Upper lobe of right lung (tissue), 1 donor: ENCODE data around the gene C19orf25. TPM values are rescaled to one million over a fixed set of nuclear protein-coding genes. Genes with fewer than 3 reads are reported as not detected.

ENCODE experiments used
- ATAC-seq: fragments of 200-7000 bp; cut with Tn5 transposase; one replicate; pipeline ENCODE4 v1.9.1; 2020; ENCODE audit warnings: mild to moderate bottlenecking, moderate library complexity
- DNase-seq: peaks from one replicate; pipeline ENCODE4 v3.0.0-alpha.2; 2020
- H3K27ac ChIP-seq: fragments of 200-600 bp; one replicate; pipeline ENCODE4 v1.8.0; 2022
- H3K27me3 ChIP-seq: fragments of 200-600 bp; one replicate; pipeline ENCODE4 v1.8.0; 2022; ENCODE audit warnings: mild to moderate bottlenecking
- H3K36me3 ChIP-seq: fragments of 200-600 bp; one replicate; pipeline ENCODE4 v1.8.0; 2022
- H3K4me1 ChIP-seq: fragments of 200-600 bp; one replicate; pipeline ENCODE4 v1.8.0; 2022
- H3K4me3 ChIP-seq: fragments of 200-600 bp; one replicate; pipeline ENCODE4 v1.8.0; 2022; ENCODE audit warnings: mild to moderate bottlenecking
- H3K9me3 ChIP-seq: fragments of 200-600 bp; one replicate; pipeline ENCODE4 v1.8.0; 2022
- intact Hi-C: fragments of 100-400 bp; cut with DNase I; formaldehyde crosslinking; loops from one replicate; pipeline ENCODE4 v1.11.0; 2022
- total RNA-seq: library from RNA; stranded (reverse); fragmentation: NEBNext Ultra II Directional; extraction: Animal tissue kit (Norgen Biotek cat#: 25700); gene quantifications from one replicate; pipeline ENCODE4 v1.2.1, GENCODE V29; 2021
- TF ChIP-seq, protein P1 (sequence below): fragments of 200-600 bp; IDR thresholded peaks from one replicate; pipeline ENCODE4 v1.8.0; 2022; ENCODE audit warnings: antibody characterized with exemption
- donor health status: DM: no; HTN: yes; CAD: no; lungs with severe emphysema.

The C19orf25 gene
- total RNA-seq, 1 donor from 2014 or later = 26.3 TPM

DNA sequence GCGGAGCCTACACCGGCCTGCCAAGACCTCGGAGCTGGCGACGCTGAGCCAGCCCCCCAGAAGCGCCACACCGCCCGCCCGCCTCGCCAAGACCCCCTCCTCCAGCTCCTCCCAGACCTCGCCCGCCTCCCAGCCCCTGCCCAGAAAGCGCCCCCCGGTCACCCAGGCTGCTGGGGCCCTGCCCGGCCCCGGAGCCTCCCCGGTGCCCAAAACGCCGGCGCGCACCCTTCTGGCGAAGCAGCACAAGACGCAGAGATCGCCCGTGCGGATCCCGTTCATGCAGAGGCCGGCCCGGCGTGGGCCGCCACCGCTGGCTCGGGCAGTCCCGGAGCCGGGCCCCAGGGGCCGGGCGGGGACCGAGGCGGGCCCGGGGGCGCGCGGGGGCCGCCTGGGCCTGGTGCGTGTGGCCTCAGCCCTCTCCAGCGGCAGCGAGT, 10.2 kb downstream of the C19orf25 start:
- TF ChIP-seq, protein P1, sequence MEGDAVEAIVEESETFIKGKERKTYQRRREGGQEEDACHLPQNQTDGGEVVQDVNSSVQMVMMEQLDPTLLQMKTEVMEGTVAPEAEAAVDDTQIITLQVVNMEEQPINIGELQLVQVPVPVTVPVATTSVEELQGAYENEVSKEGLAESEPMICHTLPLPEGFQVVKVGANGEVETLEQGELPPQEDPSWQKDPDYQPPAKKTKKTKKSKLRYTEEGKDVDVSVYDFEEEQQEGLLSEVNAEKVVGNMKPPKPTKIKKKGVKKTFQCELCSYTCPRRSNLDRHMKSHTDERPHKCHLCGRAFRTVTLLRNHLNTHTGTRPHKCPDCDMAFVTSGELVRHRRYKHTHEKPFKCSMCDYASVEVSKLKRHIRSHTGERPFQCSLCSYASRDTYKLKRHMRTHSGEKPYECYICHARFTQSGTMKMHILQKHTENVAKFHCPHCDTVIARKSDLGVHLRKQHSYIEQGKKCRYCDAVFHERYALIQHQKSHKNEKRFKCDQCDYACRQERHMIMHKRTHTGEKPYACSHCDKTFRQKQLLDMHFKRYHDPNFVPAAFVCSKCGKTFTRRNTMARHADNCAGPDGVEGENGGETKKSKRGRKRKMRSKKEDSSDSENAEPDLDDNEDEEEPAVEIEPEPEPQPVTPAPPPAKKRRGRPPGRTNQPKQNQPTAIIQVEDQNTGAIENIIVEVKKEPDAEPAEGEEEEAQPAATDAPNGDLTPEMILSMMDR = no peak
- intact Hi-C loops = no loop called here
- no peaks in the 10 kb centered on the region for H3K36me3 ChIP-seq
- peaks cover 83% of the 10 kb centered on the region for H3K27me3 ChIP-seq
- no peak overlapping the region for H3K27ac ChIP-seq
- H3K4me1 ChIP-seq = peaks cover 36% of the 10 kb centered on the region
- H3K4me3 ChIP-seq = no peak overlapping the region
- ATAC-seq = no peak
- DNase-seq = no peak
- no peaks in the 10 kb centered on the region for H3K9me3 ChIP-seq

DNA sequence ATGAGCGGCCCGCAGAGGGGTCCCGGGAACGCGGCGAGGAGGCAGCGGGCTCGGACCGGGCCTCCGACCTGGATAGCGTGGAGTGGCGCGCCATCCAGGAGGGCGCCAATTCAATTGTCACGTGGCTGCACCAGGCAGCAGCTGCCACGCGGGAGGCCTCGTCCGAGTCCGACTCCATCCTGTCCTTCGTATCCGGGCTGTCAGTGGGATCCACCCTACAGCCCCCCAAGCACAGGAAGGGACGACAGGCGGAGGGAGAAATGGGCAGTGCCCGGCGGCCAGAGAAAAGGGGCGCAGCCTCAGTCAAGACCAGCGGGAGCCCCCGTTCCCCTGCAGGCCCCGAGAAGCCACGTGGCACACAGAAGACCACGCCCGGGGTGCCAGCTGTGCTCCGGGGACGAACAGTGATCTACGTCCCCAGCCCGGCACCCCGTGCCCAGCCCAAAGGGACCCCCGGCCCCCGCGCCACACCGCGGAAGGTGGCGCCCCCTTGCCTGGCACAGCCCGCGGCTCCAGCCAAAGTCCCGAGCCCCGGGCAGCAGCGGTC, 10.7 kb downstream of the C19orf25 start:
- ATAC-seq = no peak
- Histone ChIP-seq H3K27ac (no peak overlapping the region), H3K4me1 (peaks cover 36% of the 10 kb centered on the region), H3K9me3 (no peaks in the 10 kb centered on the region), H3K36me3 (no peaks in the 10 kb centered on the region), H3K4me3 (no peak overlapping the region), H3K27me3 (peaks cover 78% of the 10 kb centered on the region)
- no peak for DNase-seq
- TF ChIP-seq, protein P1 = no peak
- intact Hi-C loops = no loop called here

- H3K4me3 ChIP-seq = no peak overlapping the region
- TF ChIP-seq, protein P1 = no peak
- no peak overlapping the region for H3K27ac ChIP-seq
- H3K27me3 ChIP-seq = peaks cover 71% of the 10 kb centered on the region
- H3K4me1 ChIP-seq = peaks cover 36% of the 10 kb centered on the region
- DNase-seq (no peak), ATAC-seq (no peak)
- no peaks in the 10 kb centered on the region for H3K9me3 ChIP-seq
- H3K36me3 ChIP-seq = no peaks in the 10 kb centered on the region
- intact Hi-C loops = no loop called here
These were observed 11.3 kb downstream of the C19orf25 start for GRCh38 chr19:1467490-1468273.

DNA sequence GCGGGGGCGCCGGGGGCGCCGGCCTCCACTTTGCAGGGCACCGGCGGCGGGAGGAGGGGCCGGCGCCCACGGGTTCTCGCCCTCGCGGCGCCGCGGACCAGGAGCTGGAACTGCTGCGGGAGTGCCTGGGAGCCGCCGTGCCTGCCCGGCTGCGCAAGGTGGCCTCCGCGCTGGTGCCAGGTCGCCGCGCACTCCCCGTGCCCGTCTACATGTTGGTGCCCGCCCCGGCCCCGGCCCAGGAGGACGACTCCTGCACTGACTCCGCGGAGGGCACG, 11.9 kb downstream of the C19orf25 start:
- Histone ChIP-seq H3K4me1 (peaks cover 36% of the 10 kb centered on the region), H3K27me3 (peaks cover 67% of the 10 kb centered on the region), H3K9me3 (no peaks in the 10 kb centered on the region), H3K4me3 (no peak overlapping the region), H3K36me3 (no peaks in the 10 kb centered on the region), H3K27ac (no peak overlapping the region)
- ATAC-seq (no peak), DNase-seq (no peak)
- intact Hi-C loops = no loop called here
- TF ChIP-seq, protein P1 = no peak

DNA sequence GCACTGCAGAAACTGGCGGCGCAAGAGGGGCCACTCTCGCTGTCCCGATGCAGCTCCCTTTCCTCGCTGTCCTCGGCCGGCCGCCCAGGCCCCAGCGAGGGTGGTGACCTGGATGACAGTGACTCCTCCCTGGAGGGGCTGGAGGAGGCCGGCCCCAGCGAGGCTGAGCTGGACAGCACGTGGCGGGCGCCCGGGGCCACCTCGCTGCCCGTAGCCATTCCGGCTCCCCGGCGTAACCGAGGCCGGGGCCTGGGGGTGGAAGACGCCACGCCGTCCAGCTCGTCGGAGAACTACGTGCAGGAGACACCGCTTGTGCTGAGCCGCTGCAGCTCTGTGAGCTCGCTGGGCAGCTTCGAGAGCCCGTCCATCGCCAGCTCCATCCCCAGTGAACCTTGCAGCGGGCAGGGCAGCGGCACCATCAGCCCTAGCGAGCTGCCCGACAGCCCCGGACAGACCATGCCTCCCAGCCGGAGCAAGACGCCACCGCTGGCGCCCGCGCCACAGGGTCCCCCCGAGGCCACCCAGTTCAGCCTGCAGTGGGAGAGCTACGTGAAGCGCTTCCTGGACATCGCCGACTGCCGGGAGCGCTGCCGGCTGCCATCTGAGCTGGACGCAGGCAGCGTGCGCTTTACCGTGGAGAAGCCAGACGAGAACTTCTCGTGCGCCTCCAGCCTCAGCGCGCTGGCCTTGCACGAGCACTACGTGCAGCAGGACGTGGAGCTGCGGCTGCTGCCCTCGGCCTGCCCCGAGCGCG, 12.4 kb downstream of the C19orf25 start:
- DNase-seq = no peak
- H3K4me1 ChIP-seq = peaks cover 36% of the 10 kb centered on the region
- no peak for ATAC-seq
- no peaks in the 10 kb centered on the region for H3K36me3 ChIP-seq
- TF ChIP-seq, protein P1 = no peak
- no peak overlapping the region for H3K27ac ChIP-seq
- intact Hi-C loops = no loop called here
- H3K9me3 ChIP-seq = no peaks in the 10 kb centered on the region
- H3K27me3 ChIP-seq = peaks cover 62% of the 10 kb centered on the region
- H3K4me3 ChIP-seq = no peak overlapping the region
